Ovary (tissue), 3 donors: Measurements from ENCODE around the gene ALDH3B1.

ENCODE experiments used
- EP300 ChIP-seq: sonication (generic); formaldehyde crosslinking; IDR thresholded peaks from one replicate; pipeline ENCODE4 v1.6.1; 2017; ENCODE audit warnings: antibody characterized with exemption
- POLR2A ChIP-seq: fragments of 450-650 bp; IDR thresholded peaks from one replicate; pipeline ENCODE4 v1.6.1; 2017; ENCODE audit warnings: antibody characterized with exemption, mild to moderate bottlenecking, moderate library complexity
- TF ChIP-seq, protein P1 (sequence below), 3 donors: fragments of 450-650 bp in 2 of 3; fragments of 200-600 bp in 1 of 3; IDR thresholded peaks; one replicate each; pipeline versions ENCODE4 v1.5.1 to v1.8.0; 2016 to 2022; ENCODE audit warnings: antibody characterized with exemption in 3 of 3, mild to moderate bottlenecking in 1 of 3
- donor health status: DM: no; HTN: no; CAD: no.

DNA sequence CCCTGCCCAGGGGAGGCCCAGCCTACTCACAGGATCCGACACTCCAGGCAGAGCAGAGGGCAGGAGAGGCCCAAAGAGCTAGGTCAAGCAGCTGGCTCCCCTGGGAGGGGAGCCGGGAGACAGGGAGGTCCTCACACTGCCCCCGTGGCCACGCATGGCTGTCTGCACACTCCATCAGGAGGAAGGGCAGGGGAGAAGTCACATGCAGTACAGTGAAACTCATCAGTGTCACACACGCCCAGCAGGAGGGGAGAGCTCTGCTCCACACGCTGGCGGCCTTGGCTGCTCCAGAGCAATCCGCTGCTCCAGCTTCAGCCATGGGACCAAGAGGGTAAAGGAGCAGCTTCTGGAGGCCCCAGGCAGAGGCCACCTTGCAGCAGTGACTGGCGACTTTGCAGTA is 43.0 kb downstream of the ALDH3B1 start:
- TF ChIP-seq POLR2A (no peak), EP300 (no peak)
- TF ChIP-seq, protein P1, sequence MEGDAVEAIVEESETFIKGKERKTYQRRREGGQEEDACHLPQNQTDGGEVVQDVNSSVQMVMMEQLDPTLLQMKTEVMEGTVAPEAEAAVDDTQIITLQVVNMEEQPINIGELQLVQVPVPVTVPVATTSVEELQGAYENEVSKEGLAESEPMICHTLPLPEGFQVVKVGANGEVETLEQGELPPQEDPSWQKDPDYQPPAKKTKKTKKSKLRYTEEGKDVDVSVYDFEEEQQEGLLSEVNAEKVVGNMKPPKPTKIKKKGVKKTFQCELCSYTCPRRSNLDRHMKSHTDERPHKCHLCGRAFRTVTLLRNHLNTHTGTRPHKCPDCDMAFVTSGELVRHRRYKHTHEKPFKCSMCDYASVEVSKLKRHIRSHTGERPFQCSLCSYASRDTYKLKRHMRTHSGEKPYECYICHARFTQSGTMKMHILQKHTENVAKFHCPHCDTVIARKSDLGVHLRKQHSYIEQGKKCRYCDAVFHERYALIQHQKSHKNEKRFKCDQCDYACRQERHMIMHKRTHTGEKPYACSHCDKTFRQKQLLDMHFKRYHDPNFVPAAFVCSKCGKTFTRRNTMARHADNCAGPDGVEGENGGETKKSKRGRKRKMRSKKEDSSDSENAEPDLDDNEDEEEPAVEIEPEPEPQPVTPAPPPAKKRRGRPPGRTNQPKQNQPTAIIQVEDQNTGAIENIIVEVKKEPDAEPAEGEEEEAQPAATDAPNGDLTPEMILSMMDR (IDR thresholded peaks at IDR 0.05) = no peak
